ENCODE measurements around the gene C11orf65.
A peak's percentile ranks its signal among the peaks of the same experiment; 100 is the strongest.
"Not testable (repeated sequence)": the region's sequence is repeated elsewhere in the genome, so short reads cannot be mapped to it uniquely, and the experiment has no call there.

C11orf65 gene

DNA sequence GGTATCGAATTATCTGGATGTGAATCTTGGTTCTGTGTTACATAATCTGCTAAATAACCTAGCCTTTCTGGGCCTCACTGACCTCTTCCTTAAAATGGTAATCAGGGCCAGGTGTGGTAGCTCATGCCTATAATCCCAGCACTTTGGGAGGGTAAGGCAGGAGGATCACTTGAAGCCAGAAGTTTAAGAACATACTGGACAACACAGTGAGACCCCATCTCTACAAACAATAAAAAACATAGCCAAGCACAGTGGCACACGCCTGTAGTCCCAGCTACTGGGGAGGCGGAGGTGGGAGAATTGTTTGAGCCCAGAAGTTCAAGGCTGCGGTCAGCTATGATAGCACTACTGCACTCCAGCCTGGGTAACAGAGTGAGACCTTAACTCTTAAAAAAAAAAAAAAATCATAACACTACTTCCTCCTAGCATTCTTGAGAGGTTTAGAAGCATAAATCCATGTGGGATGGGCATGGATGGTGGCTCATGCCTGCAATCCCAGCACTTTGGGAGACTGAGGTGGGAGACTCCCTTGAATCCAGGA lies 72.5 kb downstream of the C11orf65 start:
- no peaks in the 10 kb centered on the region for H3K9me3 ChIP-seq (replicated peaks in 1 of 11)
- no peak overlapping the region for H3K27ac ChIP-seq
- no peak overlapping the region for H3K4me3 ChIP-seq
- H3K9ac ChIP-seq = no peak overlapping the region
- TF ChIP-seq Cebpa-rat (IDR thresholded peaks at IDR 0.05) = no peak
- peaks cover 0 to 25% (median 2%) of the 10 kb centered on the region in 10 experiments; a peak in 8 of 20 replicates for H3K4me1 ChIP-seq
- no peaks in the 10 kb centered on the region for H3K27me3 ChIP-seq
- H4K20me1 ChIP-seq = no peaks in the 10 kb centered on the region
- no peak overlapping the region for H3K4me2 ChIP-seq
- no peaks in the 10 kb centered on the region for H3K36me3 ChIP-seq

DNA sequence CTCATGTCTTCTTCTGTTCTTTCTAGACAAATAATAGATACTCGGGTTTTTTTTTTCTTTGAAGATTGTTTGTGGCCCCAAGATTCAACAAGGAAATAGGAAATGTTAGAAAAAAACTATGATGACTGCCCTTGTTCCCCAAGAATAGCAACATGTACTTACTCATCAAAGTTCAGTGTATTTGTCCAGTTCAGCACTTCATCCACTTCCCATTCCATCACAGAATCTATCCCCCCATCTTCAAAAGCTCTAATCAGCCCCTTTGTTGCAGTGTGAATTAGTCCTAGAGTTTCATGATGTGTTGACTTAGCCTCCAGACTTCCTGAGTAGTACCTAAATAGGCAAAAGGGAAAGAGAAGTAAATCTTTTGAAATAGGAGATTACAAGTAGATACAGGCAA lies 74.3 kb downstream of the C11orf65 start:
- Histone ChIP-seq H3K4me1 (peaks cover 0 to 25% (median 2%) of the 10 kb centered on the region in 10 experiments; a peak in 8 of 20 replicates), H3K4me2 (peak overlapping the region in 4 of 11 experiments; percentile 27 to 77 (median 57); a peak in 6 of 22 replicates), H3K36me3 (no peaks in the 10 kb centered on the region), H3K27ac (peak overlapping the region in 3 of 11 experiments; percentile 20 to 67 (median 56); a peak in 4 of 22 replicates), H3K4me3 (no peak overlapping the region), H3K27me3 (no peaks in the 10 kb centered on the region), H3K9ac (no peak overlapping the region), H4K20me1 (no peaks in the 10 kb centered on the region), H3K9me3 (replicated peaks in 1 of 11) (no peaks in the 10 kb centered on the region)
- TF ChIP-seq Cebpa-rat (IDR thresholded peaks at IDR 0.05) = no peak

DNA sequence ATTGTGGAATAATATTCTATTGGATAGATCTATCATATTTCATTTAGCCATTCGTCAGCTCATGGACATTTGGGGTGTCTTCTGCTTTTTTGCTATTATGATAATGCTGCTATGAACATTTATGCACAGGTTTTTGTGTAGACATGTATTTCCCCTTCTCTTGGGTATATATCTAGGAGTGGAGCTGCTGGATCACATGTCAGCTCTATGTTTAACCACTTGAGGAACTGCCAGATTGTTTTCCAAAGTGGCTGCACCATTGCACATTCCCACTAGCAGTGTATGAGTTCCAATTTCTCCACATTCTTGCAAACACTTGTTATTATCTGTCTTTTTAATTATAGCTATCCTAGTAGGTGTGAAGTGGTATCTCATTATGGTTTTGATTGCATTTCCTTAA lies 75.0 kb downstream of the C11orf65 start:
- no peak overlapping the region for H3K4me3 ChIP-seq
- no peak overlapping the region for H3K9ac ChIP-seq
- H3K27ac ChIP-seq = peak overlapping the region in 2 of 11 experiments; percentile 56 to 67; a peak in 4 of 22 replicates
- H3K9me3 ChIP-seq (replicated peaks in 1 of 11) = no peaks in the 10 kb centered on the region
- H3K4me1 ChIP-seq = peaks cover 0 to 25% (median 2%) of the 10 kb centered on the region in 10 experiments; a peak in 8 of 20 replicates
- H3K27me3 ChIP-seq = no peaks in the 10 kb centered on the region
- no peaks in the 10 kb centered on the region for H3K36me3 ChIP-seq
- no peaks in the 10 kb centered on the region for H4K20me1 ChIP-seq
- H3K4me2 ChIP-seq = peak overlapping the region in 3 of 11 experiments; percentile 46 to 77 (median 68); a peak in 6 of 22 replicates
- no peak for TF ChIP-seq Cebpa-rat (IDR thresholded peaks at IDR 0.05)

DNA sequence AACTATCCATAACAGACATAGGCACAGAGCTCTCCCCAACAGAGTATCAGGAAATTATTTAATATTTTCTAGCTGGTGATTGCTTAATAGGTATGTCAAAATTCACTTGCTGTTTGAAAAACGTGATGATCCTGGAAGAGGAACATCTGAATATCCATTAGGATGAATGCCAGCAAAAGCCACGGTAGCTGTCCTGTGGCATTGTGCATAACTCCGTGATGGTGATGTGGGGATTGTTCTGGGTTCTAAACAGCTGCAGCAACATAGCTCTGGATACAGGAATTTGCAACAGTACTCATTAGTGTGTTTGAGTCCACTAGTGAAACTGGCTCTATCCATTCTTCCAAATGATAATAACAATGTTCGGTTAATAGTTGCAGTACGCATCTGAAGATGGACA lies 78.8 kb downstream of the C11orf65 start:
- H3K27ac ChIP-seq = no peak overlapping the region
- H4K20me1 ChIP-seq = no peaks in the 10 kb centered on the region
- H3K4me2 ChIP-seq = no peak overlapping the region
- no peaks in the 10 kb centered on the region for H3K27me3 ChIP-seq
- TF ChIP-seq Cebpa-rat (IDR thresholded peaks at IDR 0.05) = no peak
- H3K4me3 ChIP-seq = no peak overlapping the region
- H3K9ac ChIP-seq = no peak overlapping the region
- H3K36me3 ChIP-seq = no peaks in the 10 kb centered on the region
- H3K4me1 ChIP-seq = peaks cover 0 to 22% (median 2%) of the 10 kb centered on the region in 10 experiments; a peak in 8 of 20 replicates
- no peaks in the 10 kb centered on the region for H3K9me3 ChIP-seq (replicated peaks in 1 of 11)

DNA sequence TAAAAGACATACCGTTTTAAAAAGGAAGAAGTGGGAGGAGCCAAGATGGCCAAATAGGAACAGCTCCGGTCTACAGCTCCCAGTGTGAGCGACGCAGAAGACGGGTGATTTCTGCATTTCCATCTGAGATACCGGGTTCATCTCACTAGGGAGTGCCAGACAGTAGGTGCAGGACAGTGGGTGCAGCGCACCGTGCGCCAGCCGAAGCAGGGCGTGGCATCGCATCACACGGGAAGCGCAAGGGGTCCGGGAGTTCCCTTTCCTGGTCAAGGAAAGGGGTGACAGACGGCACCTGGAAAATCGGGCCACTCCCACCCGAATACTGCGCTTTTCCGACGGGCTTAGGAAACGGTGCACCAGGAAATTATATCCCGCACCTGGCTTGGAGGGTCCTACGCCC lies 93.8 kb downstream of the C11orf65 start:
- not testable (repeated sequence) for H3K4me1 ChIP-seq, H3K27me3 ChIP-seq, H3K9ac ChIP-seq, H3K27ac ChIP-seq, H3K4me3 ChIP-seq, H3K4me2 ChIP-seq, H4K20me1 ChIP-seq
- Histone ChIP-seq H3K36me3 (peaks cover 1 to 36% (median 21%) of the 10 kb centered on the region in 11 experiments; a peak in 17 of 22 replicates), H3K9me3 (replicated peaks in 1 of 11) (peaks cover 8 to 22% (median 17%) of the 10 kb centered on the region in 11 experiments; a peak in 19 of 22 replicates)

DNA sequence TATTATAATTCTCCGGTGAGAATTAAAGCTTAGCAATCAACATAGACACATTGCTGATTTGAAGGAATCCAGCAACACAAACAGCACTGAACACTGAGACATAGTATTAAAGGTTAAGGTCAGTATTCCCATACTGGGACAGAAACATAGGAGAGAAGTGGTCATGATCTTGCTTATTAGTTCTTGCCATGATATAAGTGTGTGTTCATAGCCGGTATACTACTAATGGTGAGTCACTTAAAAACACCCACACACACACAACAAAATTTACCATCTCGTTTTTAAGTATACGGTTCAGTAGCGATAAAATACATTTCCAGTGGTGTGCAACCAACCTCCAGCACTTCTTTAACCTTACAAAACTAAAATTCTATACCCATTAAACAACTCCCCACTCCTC lies 96.3 kb downstream of the C11orf65 start:
- TF ChIP-seq Cebpa-rat (IDR thresholded peaks at IDR 0.05) = no peak
- no peak overlapping the region for H3K9ac ChIP-seq

DNA sequence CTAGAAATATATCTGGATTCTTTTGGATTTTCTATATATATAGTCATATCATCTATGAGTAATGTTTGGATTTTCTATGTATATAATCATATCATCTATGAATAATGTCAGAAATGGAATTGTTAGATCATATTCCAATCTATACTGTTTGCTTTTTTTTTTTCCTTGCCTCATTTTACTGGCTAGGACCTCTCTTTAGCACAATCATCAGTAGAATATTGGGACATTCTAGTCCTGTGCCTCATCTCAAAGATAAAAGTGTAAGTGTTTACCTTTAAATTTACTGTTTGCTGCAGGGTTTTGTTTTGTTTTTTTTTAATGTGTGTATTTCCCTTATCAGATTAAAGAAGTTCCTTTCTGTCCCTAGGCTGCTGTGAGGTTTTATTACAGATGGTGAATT lies 97.0 kb downstream of the C11orf65 start:
- Histone ChIP-seq H4K20me1 (no peaks in the 10 kb centered on the region), H3K4me3 (no peak overlapping the region), H3K9ac (no peak overlapping the region), H3K4me1 (no peaks in the 10 kb centered on the region), H3K36me3 (peaks cover 27 to 67% (median 48%) of the 10 kb centered on the region in 11 experiments), H3K27me3 (no peaks in the 10 kb centered on the region), H3K27ac (no peak overlapping the region), H3K9me3 (replicated peaks in 1 of 11) (peaks cover 8 to 22% (median 17%) of the 10 kb centered on the region in 11 experiments; a peak in 19 of 22 replicates), H3K4me2 (no peak overlapping the region)
- no peak for TF ChIP-seq Cebpa-rat (IDR thresholded peaks at IDR 0.05)

More for the DNA sequence above, 96.3 kb downstream of the C11orf65 start:
- Histone ChIP-seq H3K4me3 (no peak overlapping the region), H3K36me3 (peaks cover 23 to 60% (median 41%) of the 10 kb centered on the region in 11 experiments), H3K9me3 (replicated peaks in 1 of 11) (peaks cover 8 to 22% (median 17%) of the 10 kb centered on the region in 11 experiments; a peak in 19 of 22 replicates), H3K4me2 (no peak overlapping the region), H3K27ac (no peak overlapping the region), H4K20me1 (no peaks in the 10 kb centered on the region), H3K27me3 (no peaks in the 10 kb centered on the region), H3K4me1 (no peaks in the 10 kb centered on the region)

DNA sequence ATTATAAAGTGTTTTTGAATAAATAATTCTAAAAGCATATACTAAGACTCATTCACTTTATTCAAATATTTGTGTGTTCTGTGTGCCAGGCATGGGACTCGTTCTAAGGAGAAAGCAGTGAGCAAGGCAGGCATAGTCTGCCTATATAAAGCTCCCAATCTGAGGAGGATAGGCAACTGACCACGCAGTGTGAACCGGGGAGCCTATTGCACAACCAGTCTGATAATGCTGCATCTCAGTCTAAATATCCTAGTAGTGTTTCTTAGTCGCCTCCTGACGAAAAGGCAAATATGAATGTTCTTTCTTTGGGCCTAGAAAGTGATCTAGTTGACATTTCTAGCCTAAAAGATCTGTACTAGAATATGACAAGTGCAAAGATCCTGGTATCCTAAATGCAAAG lies 98.3 kb downstream of the C11orf65 start:
- Histone ChIP-seq H3K9ac (no peak overlapping the region), H3K27ac (no peak overlapping the region), H3K27me3 (no peaks in the 10 kb centered on the region), H3K4me2 (no peak overlapping the region), H3K4me1 (no peaks in the 10 kb centered on the region), H4K20me1 (no peaks in the 10 kb centered on the region), H3K36me3 (peaks cover 36 to 79% (median 58%) of the 10 kb centered on the region in 11 experiments), H3K9me3 (replicated peaks in 1 of 11) (peaks cover 7 to 20% (median 15%) of the 10 kb centered on the region in 11 experiments; a peak in 19 of 22 replicates), H3K4me3 (no peak overlapping the region)
- no peak for TF ChIP-seq Cebpa-rat (IDR thresholded peaks at IDR 0.05)

DNA sequence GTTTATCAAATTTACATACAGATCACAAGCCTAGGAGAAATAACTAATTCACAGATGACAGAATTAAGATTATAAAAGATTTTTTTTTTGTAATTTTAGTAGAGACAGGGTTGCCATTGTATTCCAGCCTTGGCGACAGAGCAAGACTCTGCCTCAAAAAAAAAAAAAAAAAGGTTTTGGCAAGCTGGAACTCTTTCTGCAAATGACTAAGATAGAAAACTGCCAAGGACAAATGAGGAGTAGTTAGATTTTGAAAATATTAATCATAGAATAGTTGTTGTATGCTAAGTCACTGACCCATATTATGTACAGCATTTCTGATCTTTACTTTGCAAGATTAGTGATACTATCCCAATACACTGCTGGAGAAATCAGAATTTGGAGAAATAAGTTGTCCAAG lies 99.2 kb downstream of the C11orf65 start:
- Histone ChIP-seq H3K9ac (no peak overlapping the region), H3K27me3 (no peaks in the 10 kb centered on the region), H3K4me2 (no peak overlapping the region), H3K36me3 (peaks cover 36 to 82% (median 59%) of the 10 kb centered on the region in 11 experiments), H3K4me3 (no peak overlapping the region), H3K9me3 (replicated peaks in 1 of 11) (peaks cover 0 to 11% (median 6%) of the 10 kb centered on the region in 11 experiments; a peak in 11 of 22 replicates), H4K20me1 (no peaks in the 10 kb centered on the region), H3K27ac (no peak overlapping the region), H3K4me1 (no peaks in the 10 kb centered on the region)
- no peak for TF ChIP-seq Cebpa-rat (IDR thresholded peaks at IDR 0.05)

DNA sequence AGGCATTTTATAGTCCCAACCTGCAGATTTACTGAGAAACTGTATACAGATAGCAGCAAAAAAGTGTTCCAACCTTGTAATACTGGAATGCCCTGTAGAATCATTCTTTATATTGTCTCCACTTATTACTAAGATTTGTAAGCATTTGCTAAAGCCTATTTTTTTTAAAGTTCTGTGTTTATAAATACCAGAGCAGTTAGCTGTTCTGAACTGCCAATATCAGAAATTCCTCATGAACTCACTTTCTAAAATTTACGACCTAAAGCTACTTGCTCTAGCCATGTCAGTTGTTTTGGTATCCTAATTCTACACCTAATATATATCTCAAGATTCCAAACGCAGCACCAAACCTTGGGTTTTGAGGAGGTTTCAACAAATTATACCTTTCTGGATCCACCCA lies 103.2 kb downstream of the C11orf65 start:
- peaks cover 23 to 60% (median 42%) of the 10 kb centered on the region in 11 experiments for H3K36me3 ChIP-seq
- H3K27me3 ChIP-seq = no peaks in the 10 kb centered on the region
- no peaks in the 10 kb centered on the region for H3K9me3 ChIP-seq (replicated peaks in 1 of 11)
- H3K4me1 ChIP-seq = no peaks in the 10 kb centered on the region
- H3K9ac ChIP-seq = no peak overlapping the region
- H3K27ac ChIP-seq = no peak overlapping the region
- no peaks in the 10 kb centered on the region for H4K20me1 ChIP-seq
- TF ChIP-seq Cebpa-rat (IDR thresholded peaks at IDR 0.05) = no peak
- no peak overlapping the region for H3K4me2 ChIP-seq
- no peak overlapping the region for H3K4me3 ChIP-seq
